Mucosa of gallbladder (tissue), 1 donor: ENCODE results near the gene SAMD3. TPM values are rescaled to one million over a fixed set of nuclear protein-coding genes. Genes with fewer than 3 reads are reported as not detected.
"Not testable (repeated sequence)": the region's sequence is repeated elsewhere in the genome, so short reads cannot be mapped to it uniquely, and the experiment has no call there.

Source experiments
- DNase-seq: peaks from one replicate; pipeline ENCODE4 v3.0.0-alpha.2; 2020; ENCODE audit warnings: low spot score
- total RNA-seq: library from RNA; stranded (reverse); gene quantifications from one replicate; pipeline ENCODE4 v1.2.1, GENCODE V29; 2021
- donor health status: DM: no; HTN: no; CAD: no.

SAMD3 gene
- total RNA-seq, 1 donor from 2014 or later = 2.2 TPM

DNA sequence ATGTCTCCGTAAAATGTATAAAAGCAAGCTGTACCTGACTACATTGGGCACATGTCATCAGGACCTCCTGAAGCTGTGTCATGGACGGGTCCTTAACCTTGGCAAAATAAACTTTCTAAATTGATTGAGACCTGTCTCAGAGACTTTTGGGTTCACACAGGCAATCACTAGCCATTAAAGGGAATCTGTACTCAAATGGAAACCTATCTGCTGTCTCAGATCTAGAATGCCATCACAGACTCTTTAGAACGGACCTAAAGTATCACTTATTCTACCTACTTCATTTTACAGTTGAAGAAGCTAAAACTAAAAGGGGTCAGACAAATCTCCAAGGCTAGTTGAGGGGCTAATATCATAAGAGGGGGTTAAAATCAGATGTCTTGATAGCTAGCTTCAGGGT, 11.1 kb downstream of the SAMD3 start:
- DNase-seq = no peak

DNA sequence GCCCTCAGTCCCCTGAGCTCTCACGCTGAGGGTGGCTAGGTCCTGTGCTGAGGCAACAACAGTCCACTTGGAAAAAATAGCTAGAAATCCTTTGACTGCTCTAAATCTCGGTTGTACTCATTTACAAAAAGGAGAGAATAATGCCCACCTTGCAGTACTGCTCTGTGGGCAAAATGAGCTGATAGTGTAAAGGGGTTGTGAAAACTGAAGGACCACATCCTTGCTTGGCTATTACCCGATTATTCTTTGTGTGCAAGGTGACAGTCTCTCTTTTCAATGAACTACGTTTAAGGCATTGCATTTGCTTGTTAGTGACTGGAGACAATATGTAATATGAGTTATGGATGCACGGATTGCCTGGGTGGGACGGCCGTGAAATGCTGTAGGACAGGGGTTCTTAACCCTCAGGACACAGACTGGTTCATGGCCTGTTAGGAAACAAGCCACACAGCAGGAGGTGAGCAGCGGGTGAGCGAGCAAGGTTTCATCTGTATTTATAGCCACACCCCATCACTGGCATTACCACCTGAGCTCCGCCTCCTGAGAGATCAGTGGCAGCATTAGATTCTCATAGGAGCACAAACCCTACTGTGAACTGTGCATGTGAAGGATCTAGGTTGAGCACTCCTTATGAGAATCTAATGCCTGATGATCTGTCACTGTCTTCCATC, 14.6 kb downstream of the SAMD3 start:
- DNase-seq = no peak

DNA sequence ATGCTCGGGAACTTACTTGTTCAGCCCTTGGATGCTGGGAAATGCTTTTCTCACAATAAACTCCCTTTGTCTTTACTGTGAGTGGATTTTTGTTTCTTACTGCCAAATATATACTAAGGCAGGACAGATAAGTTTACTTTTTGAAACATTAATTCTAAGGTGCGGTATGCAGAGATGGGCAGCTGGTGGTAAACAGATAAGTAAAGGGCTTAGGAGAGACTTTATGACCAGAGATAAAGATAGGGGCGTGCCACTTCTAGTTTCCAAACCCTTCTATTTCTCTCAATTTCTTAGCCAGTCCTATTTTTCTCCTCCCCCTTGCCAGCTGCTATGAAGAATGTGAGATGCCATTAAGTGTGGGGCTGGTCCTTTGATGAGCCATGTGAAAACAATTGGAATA, 16.3 kb downstream of the SAMD3 start:
- DNase-seq = no peak

DNA sequence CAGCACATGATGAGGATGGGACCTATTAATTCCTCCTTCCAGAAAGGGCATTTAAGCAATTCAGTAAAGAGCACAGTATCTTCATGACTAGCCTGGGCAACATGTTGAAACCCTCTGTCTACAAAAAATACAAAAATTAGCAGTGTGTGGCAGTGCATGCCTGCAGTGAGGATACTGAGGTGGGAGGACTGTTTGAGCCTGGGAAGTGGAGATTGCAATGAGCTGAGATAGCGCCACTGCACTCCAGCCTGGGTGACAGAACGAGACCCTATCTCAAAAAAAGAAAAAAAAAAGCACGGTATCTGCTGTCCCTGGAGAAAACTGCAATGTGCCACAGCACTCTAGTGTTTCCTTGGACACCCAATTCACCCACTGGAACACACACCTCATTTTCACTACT, 18.4 kb downstream of the SAMD3 start:
- no peak for DNase-seq

DNA sequence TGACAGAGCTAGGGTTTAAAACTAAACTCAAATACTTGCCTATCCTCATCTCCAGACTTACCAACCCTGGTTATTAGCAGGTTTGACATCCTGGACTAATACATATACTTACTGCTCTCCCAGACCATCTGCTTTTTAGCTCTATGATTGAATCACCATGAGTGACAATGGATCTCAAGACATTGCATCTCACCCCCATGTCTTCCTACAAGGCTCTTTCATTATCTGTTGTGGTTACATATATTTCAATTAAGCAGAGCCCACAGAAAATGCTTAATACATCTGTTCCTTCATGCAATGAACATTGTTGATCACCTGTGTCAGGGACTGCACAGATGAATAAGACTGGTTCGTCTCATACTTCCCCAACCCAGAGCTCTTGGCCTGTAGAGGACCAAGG, 19.4 kb downstream of the SAMD3 start:
- DNase-seq = no peak

DNA sequence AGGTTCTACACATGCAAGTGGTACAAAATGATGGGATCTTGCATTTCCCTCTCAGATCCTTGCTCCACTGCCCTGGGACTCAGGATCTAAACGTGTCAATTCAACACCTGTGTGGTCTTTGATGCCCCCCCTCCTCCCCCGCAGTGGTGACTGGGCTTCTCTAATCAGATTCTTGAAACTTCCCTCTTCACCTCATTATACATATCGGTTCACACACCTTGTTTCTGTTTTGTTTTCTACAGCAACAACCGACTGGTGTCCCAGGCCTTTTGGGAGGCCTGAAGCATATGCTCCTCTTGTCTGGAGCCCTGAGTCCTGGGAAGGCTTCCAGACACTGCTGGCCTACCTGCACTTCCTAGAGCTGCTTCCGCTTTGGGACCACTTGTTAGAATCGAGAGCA, 20.0 kb downstream of the SAMD3 start:
- no peak for DNase-seq

DNA sequence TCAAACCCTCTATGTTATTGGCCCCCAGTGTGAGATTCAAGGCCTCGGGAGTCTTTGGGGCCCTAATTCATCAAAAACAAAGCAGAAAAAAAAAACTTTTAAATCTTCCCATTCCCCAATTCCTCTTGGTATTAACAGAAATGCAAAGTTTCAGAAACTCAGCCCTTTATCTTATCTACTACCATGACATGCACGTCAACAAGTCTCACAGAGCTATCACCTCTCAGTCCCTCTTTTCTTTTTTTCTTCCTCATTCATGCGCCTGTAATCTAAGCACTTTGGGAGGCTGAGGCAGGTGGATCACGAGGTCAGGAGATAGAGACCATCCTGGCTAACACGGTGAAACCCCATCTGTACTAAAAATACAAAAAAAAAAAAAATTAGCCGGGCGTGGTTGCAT, 22.7 kb downstream of the SAMD3 start:
- no peak for DNase-seq

DNA sequence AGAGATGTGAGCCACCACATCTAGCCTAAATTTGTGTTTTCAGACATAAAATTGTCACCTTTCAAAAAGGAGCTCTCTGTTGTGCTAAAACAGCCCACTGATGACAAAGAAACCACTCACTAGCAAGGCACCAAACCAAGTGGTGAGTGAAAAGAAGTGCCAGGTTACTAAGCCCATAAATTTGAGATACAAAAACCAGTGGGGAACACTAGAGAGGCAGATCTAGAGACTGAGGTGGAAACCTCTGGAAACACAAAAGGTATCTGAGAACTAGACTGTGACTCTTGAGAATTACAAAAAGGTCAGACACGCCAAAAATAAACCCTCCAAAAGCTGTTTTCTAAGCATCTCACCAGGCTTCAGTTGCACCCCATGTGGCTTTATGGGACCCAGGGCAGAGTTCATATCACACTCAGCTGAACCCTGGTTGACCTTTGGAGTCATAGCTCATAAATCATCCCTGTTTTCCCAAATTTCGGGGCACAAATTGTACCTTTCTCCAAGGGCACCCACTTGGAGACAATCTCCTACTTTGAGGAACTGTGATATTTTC, 24.2 kb downstream of the SAMD3 start:
- no peak for DNase-seq

DNA sequence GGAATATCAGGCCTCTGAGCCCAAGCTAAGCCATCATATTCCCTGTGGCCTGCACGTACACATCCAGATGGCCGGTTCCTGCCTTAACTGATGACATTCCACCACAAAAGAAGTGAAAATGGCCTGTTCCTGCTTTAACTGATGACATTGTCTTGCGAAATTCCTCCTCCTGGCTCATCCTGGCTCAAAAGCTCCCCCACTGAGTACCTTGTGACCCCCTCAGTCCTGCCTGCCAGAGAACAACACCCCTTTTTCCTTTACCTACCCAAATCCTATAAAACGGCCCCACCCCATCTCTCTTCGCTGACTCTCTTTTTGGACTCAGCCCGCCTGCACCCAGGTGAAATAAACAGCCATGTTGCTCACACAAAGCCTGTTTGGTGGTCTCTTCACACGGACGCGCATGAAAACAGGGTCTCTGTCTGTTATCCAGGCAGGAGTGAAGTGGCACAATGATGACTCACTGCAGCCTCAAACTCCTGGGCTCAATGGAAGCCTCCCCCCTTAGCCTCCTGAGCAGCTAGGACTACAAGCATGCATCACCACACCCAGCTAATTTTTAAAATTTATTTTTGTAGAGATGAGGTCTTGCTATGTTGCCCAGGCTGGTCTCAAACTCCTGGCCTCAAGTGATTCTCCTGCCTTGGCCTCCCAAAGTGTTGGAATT, 24.8 kb downstream of the SAMD3 start:
- not testable (repeated sequence) for DNase-seq

DNA sequence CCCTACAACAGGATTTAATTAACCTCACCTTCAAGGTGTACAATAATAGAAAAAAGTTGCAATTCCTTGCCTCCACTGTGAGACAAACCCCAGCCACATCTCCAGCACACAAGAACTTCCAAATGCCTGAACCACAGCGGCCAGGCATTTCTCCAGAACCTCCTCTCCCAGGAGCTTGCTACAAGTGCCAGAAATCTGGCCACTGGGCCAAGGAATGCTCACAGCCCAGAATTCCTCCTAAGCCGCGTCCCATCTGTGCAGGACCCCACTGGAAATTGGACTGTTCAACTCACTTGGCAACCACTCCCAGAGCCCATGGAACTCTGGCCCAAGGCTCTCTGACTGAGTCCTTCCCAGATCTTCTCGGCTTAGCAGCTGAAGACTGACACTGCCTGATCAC, 28.3 kb downstream of the SAMD3 start:
- peak; percentile 27 for DNase-seq

DNA sequence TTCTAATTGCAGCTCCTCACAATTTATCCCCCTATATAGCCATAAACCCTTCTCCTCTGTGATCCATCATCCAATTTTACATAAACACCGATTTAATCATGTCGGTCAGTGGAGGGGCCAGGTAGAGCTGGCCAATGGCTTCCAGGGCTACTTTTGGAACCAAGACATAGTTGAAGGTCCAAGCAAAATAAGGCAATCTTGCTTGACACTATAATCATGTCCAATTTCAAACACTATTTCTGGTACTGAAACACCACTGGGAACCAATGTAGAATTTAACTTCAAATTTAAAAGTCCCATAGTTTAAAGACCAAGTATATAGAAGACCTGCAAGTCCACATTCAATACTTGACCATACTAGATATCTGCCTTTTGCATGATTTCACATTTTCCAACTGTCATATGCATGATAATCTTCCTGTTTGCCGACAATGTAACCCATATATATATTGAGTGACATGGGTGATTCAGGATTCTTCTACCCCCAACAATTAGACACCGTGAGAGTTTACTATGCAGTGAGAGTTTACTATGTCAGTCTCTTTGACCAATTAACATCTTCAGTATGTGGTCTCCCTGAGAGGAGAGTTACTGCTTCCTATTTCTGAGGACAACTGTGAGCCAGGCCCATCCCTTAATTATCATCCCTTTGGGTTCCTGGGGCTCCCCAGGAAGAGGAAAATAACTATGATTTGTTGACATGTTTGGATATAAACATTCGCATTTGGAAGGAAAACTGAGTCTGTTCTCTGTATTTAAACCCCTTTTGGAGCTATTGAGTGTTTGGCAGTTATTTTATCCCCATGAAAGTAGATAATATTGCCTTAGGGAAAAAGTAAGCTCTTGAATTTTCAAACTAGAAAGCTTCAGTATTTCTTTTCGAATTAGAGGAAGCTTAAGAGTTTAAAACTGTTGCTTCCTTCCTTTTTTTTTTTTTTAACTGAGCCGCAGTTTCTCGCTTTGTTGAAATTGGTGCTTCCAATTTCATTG, 31.8 kb downstream of the SAMD3 start:
- no peak for DNase-seq

DNA sequence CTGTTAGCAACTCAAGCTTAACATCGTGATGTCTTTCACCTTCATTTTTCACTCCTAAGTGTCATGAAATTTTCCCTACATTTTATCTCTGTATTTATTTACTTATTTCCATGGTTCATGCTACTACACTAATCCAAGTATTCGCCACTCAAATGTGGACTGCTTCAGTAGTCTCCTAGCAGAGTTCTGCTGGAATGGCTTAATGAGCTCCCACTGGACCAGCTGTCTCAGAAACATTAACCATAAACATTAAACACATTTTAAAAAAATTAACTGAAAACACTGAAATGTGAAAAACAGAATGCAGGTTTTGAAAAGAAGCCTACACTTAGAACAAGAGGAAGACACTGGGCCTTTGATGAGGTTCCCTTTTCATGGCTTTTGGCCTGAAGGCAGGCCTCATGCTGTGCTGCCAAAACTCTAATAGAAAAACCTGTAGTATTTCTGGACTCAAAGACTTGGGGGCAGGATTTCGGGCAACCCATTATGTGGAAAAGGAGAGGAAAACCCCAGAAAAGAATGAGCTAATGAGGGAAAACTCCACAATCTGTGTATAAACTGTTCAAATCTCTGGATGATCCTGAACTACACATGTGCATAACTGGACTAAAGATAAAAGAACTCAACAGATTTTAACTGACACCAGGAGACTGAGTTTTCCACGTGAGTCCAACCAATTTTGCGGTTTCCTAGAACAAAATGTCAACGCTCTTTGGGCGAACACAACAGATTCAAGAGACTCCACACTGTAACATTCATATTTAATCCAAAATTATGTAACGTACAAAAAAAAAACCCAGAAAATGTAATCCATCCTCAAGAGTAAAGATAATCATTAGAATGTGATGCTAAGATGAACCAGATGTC, 33.0 kb downstream of the SAMD3 start:
- no peak for DNase-seq

DNA sequence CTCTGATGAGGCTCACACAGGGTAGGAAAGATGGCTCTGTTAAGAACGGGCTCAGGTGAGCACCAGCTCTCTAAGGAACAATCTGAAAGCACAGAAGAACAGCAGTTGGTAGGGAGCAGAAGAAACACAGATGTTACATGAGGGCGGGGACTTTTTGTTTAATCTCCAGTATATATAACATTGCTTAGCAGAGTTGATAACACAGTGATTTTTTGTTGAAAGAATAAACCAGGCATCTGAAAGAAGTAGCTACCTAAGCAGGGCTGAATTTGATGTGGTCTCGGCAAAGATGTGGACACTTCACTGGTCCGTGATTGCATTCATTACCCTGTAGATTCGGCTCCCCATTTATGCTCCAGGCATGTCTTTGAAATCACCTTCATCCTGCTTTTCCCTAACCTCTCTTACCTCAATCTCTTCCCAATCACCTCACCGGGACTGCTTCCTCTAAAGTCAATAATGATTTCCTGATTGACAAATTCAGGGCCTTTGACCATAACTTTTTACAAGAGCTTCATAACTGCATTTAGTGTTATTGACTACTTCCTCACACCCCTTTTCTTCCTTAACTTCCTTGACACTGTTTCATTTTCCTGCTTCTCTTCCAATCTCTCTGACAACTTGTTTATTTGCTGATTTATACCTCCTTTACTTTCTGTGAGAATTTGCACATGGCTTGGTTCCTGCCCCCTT, 34.4 kb downstream of the SAMD3 start:
- DNase-seq = no peak

DNA sequence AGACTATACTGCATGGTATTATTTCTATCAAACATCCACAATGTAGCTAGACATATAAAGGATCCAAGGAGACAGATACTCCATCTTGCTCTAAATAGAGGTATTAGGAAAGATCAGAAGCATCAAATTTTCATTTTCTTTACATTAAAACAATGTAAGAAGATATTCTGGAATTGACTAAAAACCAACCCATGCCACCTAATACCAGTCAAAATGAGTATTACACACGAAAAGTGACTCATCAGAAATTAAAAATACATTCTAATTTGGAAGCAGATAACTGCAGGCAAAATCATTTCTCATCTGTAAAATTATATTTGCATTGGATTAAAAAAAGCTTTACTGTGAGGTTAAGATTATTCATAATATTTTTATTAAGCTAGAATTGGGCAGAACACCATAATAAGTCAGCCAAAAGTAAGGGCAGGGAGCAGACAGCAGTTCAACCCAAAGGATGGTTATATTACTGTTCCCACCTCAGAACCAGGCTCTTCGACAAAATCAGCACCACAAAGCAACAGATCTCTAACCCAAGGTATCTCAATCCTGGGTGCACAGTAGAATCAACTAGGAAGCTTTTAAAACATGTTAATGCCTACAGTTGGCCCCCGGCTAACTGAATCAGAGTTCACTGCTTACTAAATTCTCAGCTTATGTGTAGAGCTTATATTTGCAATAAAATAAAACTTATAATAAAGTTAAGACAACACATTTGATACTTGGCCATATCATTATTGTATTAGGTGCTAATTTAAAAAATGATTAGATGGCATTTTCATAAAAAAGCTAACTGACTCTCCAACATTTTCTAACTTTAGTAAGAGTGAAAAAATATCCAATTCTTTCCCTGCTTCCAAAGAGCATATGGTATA, 35.2 kb downstream of the SAMD3 start:
- no peak for DNase-seq

DNA sequence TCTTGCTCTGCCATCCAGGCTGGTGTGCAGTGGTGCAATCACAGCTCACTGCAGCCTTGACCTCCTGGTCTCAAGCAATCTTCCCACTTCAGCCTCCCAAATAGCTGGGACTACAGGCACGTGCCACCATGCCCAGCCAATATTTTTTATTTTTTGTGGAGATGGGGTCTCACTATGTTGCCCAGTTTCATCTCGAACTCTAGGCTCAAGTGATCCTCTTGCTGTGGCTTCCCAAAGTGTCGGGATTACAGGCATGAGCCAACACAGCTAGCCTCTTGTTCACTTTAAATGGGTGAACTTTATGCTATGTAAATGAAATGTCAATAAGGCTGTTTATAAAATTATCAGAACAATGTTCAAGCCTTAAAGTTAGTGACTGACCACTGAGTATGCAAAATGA, 37.1 kb downstream of the SAMD3 start:
- no peak for DNase-seq

DNA sequence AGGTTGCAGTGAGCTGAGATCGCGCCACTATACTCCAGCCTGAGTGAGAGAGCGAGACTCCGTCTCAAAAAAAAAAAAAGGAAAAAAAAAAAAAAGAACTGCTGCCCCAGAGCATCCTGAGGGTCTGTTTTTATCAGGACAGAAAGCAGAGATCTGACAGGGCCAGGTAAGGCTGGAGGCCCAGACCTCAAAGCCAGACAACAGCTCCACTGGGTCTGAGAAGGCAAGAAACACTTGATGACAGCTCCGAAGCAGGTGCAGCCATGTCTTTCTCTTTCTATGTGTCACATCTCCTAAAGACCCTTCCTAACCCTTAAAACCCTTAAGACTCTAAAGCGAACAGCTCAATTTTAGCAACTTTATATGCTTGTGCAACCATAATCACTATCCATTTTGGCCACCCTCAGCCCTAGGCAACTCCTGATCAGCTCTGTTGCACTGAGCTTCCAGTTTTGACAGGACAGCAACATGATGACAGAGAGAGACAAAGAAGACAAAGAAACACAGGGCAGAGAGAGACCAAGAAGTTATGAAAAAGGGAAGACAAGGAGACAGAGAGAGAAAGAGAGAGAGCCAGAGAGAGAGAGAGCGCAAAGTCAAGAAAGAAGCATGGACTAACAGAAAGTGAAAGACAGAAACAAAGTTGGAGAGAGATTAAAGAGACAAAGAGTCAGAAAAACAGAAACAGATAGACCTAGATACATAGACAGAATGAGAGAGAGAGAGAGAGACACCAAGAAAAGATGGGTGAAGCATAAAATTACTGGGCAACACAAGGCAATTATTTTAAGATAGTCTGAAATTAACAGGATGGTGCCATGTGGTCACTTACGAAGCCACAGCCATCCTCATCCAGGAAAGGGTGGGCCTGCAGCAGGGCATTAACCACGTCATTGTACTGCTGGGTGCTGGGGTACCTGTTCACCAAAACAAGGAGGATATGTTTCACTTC, 39.2 kb downstream of the SAMD3 start:
- no peak for DNase-seq

DNA sequence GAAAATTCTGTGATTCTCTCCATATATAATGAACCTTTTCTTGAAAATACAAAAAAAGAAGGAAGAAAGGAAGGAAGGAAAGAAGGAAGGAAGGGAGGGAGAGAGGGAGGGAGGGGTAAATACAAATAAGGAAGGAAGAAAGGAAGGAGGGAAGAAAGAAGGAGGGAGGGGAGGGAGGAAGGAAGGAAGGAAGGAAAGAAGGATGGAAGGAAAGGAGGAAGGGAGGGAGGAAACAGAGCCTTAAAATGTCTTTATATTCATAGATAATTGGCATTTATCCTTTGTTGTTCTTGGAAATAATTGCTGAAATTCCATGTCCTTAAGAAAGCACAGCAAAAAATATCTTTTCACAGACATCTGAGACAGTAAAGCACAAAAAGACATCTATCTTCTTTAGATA, 40.3 kb downstream of the SAMD3 start:
- no peak for DNase-seq

DNA sequence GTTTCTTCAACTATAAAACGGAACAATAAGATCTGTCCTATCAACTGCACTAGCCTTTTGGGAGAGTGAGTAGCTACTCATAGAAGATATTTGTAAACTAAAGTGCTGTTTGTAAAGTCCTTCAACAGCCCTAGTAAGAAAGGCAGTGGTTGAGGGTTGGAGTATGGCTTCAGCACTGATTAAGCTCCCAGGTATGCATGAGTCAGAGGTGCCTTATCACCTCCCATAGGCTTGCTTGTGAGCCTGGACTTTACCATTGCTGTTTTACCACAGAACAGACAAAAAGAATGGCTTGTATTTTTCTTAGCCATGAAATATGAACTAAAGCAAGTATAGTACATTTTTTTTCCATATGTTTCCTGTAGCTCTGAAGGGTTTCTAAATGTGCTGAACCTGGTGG, 44.1 kb downstream of the SAMD3 start:
- no peak for DNase-seq

DNA sequence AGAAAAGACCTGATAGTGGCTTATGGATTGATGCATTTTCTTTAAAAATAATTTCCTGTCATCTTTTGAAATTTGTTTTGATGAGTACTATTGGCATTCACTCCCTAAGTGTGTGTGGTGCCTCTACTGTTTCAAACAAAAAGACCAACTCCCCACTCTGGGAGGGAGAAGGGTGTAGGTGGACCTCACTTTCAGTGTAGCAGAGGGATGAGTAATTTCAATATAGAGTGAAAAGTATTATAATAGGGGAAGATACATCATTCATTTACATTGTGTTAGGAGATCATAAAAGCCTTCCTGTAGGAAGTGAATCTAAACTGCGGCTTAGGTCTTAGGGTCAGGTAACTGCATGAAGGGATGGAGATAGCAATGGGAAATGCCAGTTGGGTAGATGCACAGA, 46.4 kb downstream of the SAMD3 start:
- no peak for DNase-seq
